ENCODE data around the gene KCNK18. TPM values are rescaled to one million over a fixed set of nuclear protein-coding genes. Genes with fewer than 3 reads are reported as not detected.
"Not testable (repeated sequence)": the region's sequence is repeated elsewhere in the genome, so short reads cannot be mapped to it uniquely, and the experiment has no call there.

The KCNK18 gene
- polyA plus RNA-seq, 2 of the 4 experiments (the other 2 are of a cell fraction), result not detected

GRCh38 chr10:117223693-117224430 lies 26.6 kb downstream of the KCNK18 start:
- ATAC-seq (no peak), FAIRE-seq (no peak), DNase-seq (ENCODE audit: low read depth in 1 of 2, low spot score in 1 of 2) (no peak)
- ChIA-PET CTCF (interaction anchor here (1.2 to 6.6 kb wide), 4 partner anchors 92 to 1018 kb away, joined by 3 to 43 read pairs (median 3); no protein-coding TSS in a partner anchor), POLR2A (no interaction called here)
- no peak overlapping the region for H3K4me3 ChIP-seq
- H3K27ac ChIP-seq, result no peak overlapping the region
- H3K4me1 ChIP-seq, result peaks cover 27% of the 10 kb centered on the region
- no peaks in the 10 kb centered on the region for H3K9me3 ChIP-seq
- 73% methylated on average over 7 of the region's 7 CpGs for WGBS (ENCODE audit: missing lambda C conversion rate)
- no peak for TF ChIP-seq JUNB (IDR thresholded peaks at IDR 0.05)
- no peak overlapping the region for H3K4me2 ChIP-seq

- no peak for TF ChIP-seq ZSCAN20 (CRISPR knock-in tag; IDR thresholded peaks at IDR 0.05)
- TF ChIP-seq RNF2 (IDR thresholded peaks at IDR 0.05; ENCODE audit: borderline replicate concordance, low read depth), result no peak
- TF ChIP-seq USF2 (IDR thresholded peaks at IDR 0.05), result no peak
- CTCF ChIA-PET, result interaction anchor here (0.7 to 6.6 kb wide), 3 partner anchors 8 to 94 kb away, joined by 3 to 43 read pairs (median 37); no protein-coding TSS in a partner anchor
- Histone ChIP-seq H3K4me3 (no peak overlapping the region), H3K27ac (no peak overlapping the region), H3K4me2 (no peak overlapping the region), H3K9me3 (no peaks in the 10 kb centered on the region), H3K4me1 (peaks cover 27% of the 10 kb centered on the region)
- WGBS (ENCODE audit: missing lambda C conversion rate), result 38% methylated on average over 1 of the region's 3 CpGs
- FAIRE-seq (no peak), ATAC-seq (no peak), DNase-seq (ENCODE audit: low read depth in 1 of 2, low spot score in 1 of 2) (no peak)
- POLR2A ChIA-PET, result no interaction called here
Observed at GRCh38 chr10:117224881-117225280, 27.6 kb downstream of the KCNK18 start.

GRCh38 chr10:117226813-117227451 lies 29.6 kb downstream of the KCNK18 start:
- DNase-seq (ENCODE audit: low read depth in 1 of 2, low spot score in 1 of 2) (peak; percentile 61 to 72), FAIRE-seq (peak; percentile 18)

DNA sequence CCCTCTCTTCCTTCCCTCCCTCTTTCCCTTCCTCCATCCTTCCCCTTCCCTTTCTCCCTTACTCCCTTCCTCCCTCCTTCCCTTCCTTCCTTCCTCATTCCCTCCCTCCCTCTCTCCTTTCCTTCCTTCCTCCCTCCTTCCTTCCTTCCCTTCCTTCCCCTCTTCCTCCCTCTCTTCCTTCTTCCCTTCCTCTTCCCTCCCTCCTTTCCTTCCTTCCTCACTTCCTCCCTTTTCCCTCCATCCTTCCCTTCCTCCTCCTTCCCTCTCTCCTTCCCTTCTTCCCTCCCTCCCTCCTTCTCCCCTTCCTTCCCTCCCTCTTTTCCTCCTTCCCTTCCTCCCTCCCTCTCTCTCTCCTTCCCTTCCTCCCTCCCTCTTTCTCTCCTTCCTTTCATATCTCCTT lies 30.9 kb downstream of the KCNK18 start:
- Histone ChIP-seq H3K4me3 (no peak overlapping the region), H3K27ac (no peak overlapping the region), H3K4me1 (no peaks in the 10 kb centered on the region), H3K9me3 (peaks cover 6% of the 10 kb centered on the region), H3K4me2 (no peak overlapping the region)
- FAIRE-seq, result no peak
- DNase-seq (ENCODE audit: low read depth in 1 of 2, low spot score in 1 of 2), result no peak
- ATAC-seq, result no peak
- TF ChIP-seq POLR2AphosphoS2 (conservative IDR thresholded peaks at IDR 0.05; ENCODE audit: low read length) (no peak), EP300 (IDR thresholded peaks at IDR 0.05) (no peak), ELK1 (IDR thresholded peaks at IDR 0.05; ENCODE audit: low read depth, low read length) (no peak), ZSCAN20 (CRISPR knock-in tag; IDR thresholded peaks at IDR 0.05) (no peak), BHLHE40 (IDR thresholded peaks at IDR 0.05; ENCODE audit: low read depth, low read length) (no peak), RFX5 (IDR thresholded peaks at IDR 0.05) (no peak), EHMT2 (IDR thresholded peaks at IDR 0.05; ENCODE audit: low read depth) (no peak)
- ChIA-PET POLR2A (no interaction called here), CTCF (interaction anchor here (2.2 to 4.0 kb wide), 2 partner anchors 11 to 12 kb away, joined by 11 to 37 read pairs; no protein-coding TSS in a partner anchor)

More at GRCh38 chr10:117226813-117227451, 29.6 kb downstream of the KCNK18 start:
- Histone ChIP-seq H3K4me2 (no peak overlapping the region), H3K9me3 (peaks cover 6% of the 10 kb centered on the region), H3K4me1 (peaks cover 9% of the 10 kb centered on the region), H3K27ac (no peak overlapping the region), H3K4me3 (no peak overlapping the region)
- TF ChIP-seq SREBF2 (IDR thresholded peaks at IDR 0.05), result no peak
- peak; percentile 29; the same call in 1 of the 3 replicates for TF ChIP-seq SMC3 (IDR thresholded peaks at IDR 0.05)
- TF ChIP-seq, protein P1, sequence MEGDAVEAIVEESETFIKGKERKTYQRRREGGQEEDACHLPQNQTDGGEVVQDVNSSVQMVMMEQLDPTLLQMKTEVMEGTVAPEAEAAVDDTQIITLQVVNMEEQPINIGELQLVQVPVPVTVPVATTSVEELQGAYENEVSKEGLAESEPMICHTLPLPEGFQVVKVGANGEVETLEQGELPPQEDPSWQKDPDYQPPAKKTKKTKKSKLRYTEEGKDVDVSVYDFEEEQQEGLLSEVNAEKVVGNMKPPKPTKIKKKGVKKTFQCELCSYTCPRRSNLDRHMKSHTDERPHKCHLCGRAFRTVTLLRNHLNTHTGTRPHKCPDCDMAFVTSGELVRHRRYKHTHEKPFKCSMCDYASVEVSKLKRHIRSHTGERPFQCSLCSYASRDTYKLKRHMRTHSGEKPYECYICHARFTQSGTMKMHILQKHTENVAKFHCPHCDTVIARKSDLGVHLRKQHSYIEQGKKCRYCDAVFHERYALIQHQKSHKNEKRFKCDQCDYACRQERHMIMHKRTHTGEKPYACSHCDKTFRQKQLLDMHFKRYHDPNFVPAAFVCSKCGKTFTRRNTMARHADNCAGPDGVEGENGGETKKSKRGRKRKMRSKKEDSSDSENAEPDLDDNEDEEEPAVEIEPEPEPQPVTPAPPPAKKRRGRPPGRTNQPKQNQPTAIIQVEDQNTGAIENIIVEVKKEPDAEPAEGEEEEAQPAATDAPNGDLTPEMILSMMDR (IDR thresholded peaks at IDR 0.05), result peak; percentile 50
- TF ChIP-seq RAD21 (conservative IDR thresholded peaks at IDR 0.05 in 1 of 2, IDR thresholded peaks at IDR 0.05 in 1 of 2), result peak; percentile 50 to 78
- TF ChIP-seq PHF8 (IDR thresholded peaks at IDR 0.05; ENCODE audit: borderline replicate concordance, low read depth), result no peak
- ChIA-PET CTCF (interaction anchor here (1.1 to 6.6 kb wide), 6 partner anchors 10 to 100 kb away, joined by 3 to 43 read pairs (median 6); no protein-coding TSS in a partner anchor), POLR2A (no interaction called here)
- WGBS (ENCODE audit: missing lambda C conversion rate), result 14% methylated on average over 10 of the region's 10 CpGs
- ATAC-seq, result peak in 1 of 2 experiments; percentile 91; a peak in 3 of 6 replicates

DNA sequence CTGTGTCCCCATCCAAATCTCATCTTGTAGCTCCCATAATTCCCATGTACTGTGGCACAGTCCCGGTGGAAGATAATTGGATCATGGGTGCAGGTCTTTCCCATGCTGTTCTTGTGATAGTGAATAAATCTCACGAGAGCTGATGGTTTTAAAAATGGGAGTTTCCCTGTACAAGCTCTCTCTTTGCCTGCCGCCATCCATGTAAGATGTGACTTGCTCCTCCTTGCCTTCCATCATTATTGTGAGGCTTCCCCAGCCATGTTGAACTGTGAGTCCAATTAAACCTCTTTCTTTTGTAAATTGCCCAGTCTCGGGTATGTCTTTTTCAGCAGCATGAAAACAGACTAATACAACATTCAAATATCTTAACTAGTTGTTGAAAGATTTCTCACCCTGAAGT lies 32.8 kb downstream of the KCNK18 start:
- DNase-seq (ENCODE audit: low read depth in 1 of 2, low spot score in 1 of 2); ATAC-seq; H3K27ac ChIP-seq; H3K4me3 ChIP-seq; H3K4me2 ChIP-seq; H3K4me1 ChIP-seq; FAIRE-seq; H3K9me3 ChIP-seq; POLR2A ChIA-PET: not testable (repeated sequence)
- 39% methylated on average over 4 of the region's 4 CpGs for WGBS (ENCODE audit: missing lambda C conversion rate)
- CTCF ChIA-PET, result interaction anchor here (0.9 to 2.2 kb wide), 3 partner anchors 14 to 89 kb away, joined by 3 to 11 read pairs (median 6); no protein-coding TSS in a partner anchor

Measured in A549 (cell line).